Measurements from ENCODE around the gene DMGDH.

GRCh38 chr5:79112703-79113058, 43.2 kb upstream of the DMGDH start:
- TF ChIP-seq POLR2AphosphoS5 (IDR thresholded peaks at IDR 0.05; ENCODE audit: low read depth, low read length) (no peak), POLR2A (IDR thresholded peaks at IDR 0.05; ENCODE audit: low read depth, low read length) (no peak), TAF1 (IDR thresholded peaks at IDR 0.05; ENCODE audit: borderline replicate concordance, low read depth, low read length) (no peak)

Measured in GM12892 (cell line).